HepG2 (cell line): ENCODE data around the gene DDX24. TPM values are rescaled to one million over a fixed set of nuclear protein-coding genes. Genes with fewer than 3 reads are reported as not detected.
A peak's percentile ranks its signal among the peaks of the same experiment; 100 is the strongest.

ENCODE experiments used
- BRD4 ChIP-seq: sonication (generic); formaldehyde crosslinking; IDR thresholded peaks from 2 replicates; pipeline ENCODE4 v1.4.0; 2020; ENCODE audit warnings: missing genetic modification reagents
- CCDC6 ChIP-seq: sonication (generic); formaldehyde crosslinking; IDR thresholded peaks from 2 replicates; pipeline ENCODE4 v1.8.1; 2022; ENCODE audit warnings: mild to moderate bottlenecking, missing genetic modification reagents, moderate library complexity
- CEBPB ChIP-seq: IDR thresholded peaks from 2 replicates; pipeline ENCODE4 v1.6.1; 2011; ENCODE audit warnings: low read depth, low read length, improper control_type of control experiment, borderline replicate concordance
- HES4 ChIP-seq: sonication (generic); formaldehyde crosslinking; IDR thresholded peaks from 2 replicates; pipeline ENCODE4 v1.9.0; 2021; ENCODE audit warnings: mild to moderate bottlenecking, missing genetic modification reagents, borderline replicate concordance
- HMGA1 ChIP-seq: sonication (generic); formaldehyde crosslinking; conservative IDR thresholded peaks from 2 replicates; pipeline ENCODE4 v1.4.0; 2020; ENCODE audit warnings: missing genetic modification reagents
- KLF6 ChIP-seq: IDR thresholded peaks from 2 replicates; pipeline ENCODE4 v1.8.0; 2016; ENCODE audit warnings: missing biosample characterization, missing genetic modification reagents
- MXD4 ChIP-seq: IDR thresholded peaks from 2 replicates; pipeline ENCODE4 v1.6.1; 2016; ENCODE audit warnings: mild to moderate bottlenecking, missing biosample characterization, missing genetic modification reagents
- NFIC ChIP-seq: IDR thresholded peaks from 2 replicates; pipeline ENCODE4 v1.6.1; 2012; ENCODE audit warnings: mild to moderate bottlenecking, low read length, inconsistent platforms
- SNAI1 ChIP-seq: sonication (generic); formaldehyde crosslinking; IDR thresholded peaks from 2 replicates; pipeline ENCODE4 v1.5.0; 2020; ENCODE audit warnings: mild to moderate bottlenecking, missing genetic modification reagents, borderline replicate concordance
- ZNF121 ChIP-seq: sonication (generic); formaldehyde crosslinking; IDR thresholded peaks from 2 replicates; pipeline ENCODE4 v1.5.0; 2020; ENCODE audit warnings: mild to moderate bottlenecking, missing genetic modification reagents
- ZNF24 ChIP-seq: fragments of 450-650 bp; IDR thresholded peaks from 2 replicates; pipeline ENCODE4 v1.6.1; 2017; ENCODE audit warnings: antibody characterized with exemption, mild to moderate bottlenecking
- ZNF432 ChIP-seq: sonication (generic); formaldehyde crosslinking; IDR thresholded peaks from 2 replicates; pipeline ENCODE4 v1.5.0; 2020; ENCODE audit warnings: missing genetic modification reagents, mild to moderate bottlenecking, borderline replicate concordance
- ZNF44 ChIP-seq: sonication (generic); formaldehyde crosslinking; IDR thresholded peaks from 2 replicates; pipeline ENCODE4 v1.5.1; 2020; ENCODE audit warnings: mild to moderate bottlenecking, missing genetic modification reagents
- ZNF460 ChIP-seq: sonication (generic); formaldehyde crosslinking; IDR thresholded peaks from 2 replicates; pipeline ENCODE4 v1.5.1; 2020; ENCODE audit warnings: missing genetic modification reagents, mild to moderate bottlenecking, borderline replicate concordance
- ZNF564 ChIP-seq: sonication (generic); formaldehyde crosslinking; IDR thresholded peaks from 2 replicates; pipeline ENCODE4 v1.8.1; 2023; ENCODE audit warnings: mild to moderate bottlenecking, missing genetic modification reagents
- ZNF589 ChIP-seq: sonication (generic); formaldehyde crosslinking; conservative IDR thresholded peaks from 2 replicates; pipeline ENCODE4 v1.8.0; 2022; ENCODE audit warnings: mild to moderate bottlenecking, moderate library complexity, missing genetic modification reagents
- ZNF674 ChIP-seq: sonication (generic); formaldehyde crosslinking; IDR thresholded peaks from 2 replicates; pipeline ENCODE4 v1.5.0; 2020; ENCODE audit warnings: low read depth, mild to moderate bottlenecking, missing genetic modification reagents
- ZNF788 ChIP-seq: sonication (generic); formaldehyde crosslinking; IDR thresholded peaks from 2 replicates; pipeline ENCODE4 v1.5.0; 2020; ENCODE audit warnings: mild to moderate bottlenecking, missing genetic modification reagents, borderline replicate concordance
- ZSCAN9 ChIP-seq: IDR thresholded peaks from 2 replicates; pipeline ENCODE4 v1.6.1; 2016; ENCODE audit warnings: borderline replicate concordance
- polyA plus RNA-seq, 8 experiments: library from polyadenylated mRNA; depleted of rRNA in 3 of 8; stranded (reverse) in 7 of 8; unstranded in 1 of 8; fragments of >200 nt; fragmentation: Illumina TruSeq in 4 of 8; extraction: Trizol in 4 of 8; gene quantifications; 2 replicates each; pipeline versions ENCODE4 v1.2.1 to v1.2.3, GENCODE V29; 2011 to 2016; ENCODE audit warnings: low read depth in 4 of 8, missing spikeins in 1 of 8, mixed read lengths in 1 of 8; ENCODE audit not compliant: insufficient read depth in 1 of 8
- total RNA-seq, 5 experiments: library from RNA; depleted of rRNA; stranded (reverse); fragments of >200 nt; fragmentation: Illumina TruSeq; extraction: Trizol; gene quantifications; 2 replicates each; pipeline ENCODE4 v1.2.3, GENCODE V29; 2016; ENCODE audit warnings: low read depth in 1 of 5
- TF ChIP-seq, protein P1 (sequence below): sonication (generic); formaldehyde crosslinking; IDR thresholded peaks from 2 replicates; pipeline ENCODE4 v1.4.0; 2020; ENCODE audit warnings: missing genetic modification reagents, low read depth, mild to moderate bottlenecking, borderline replicate concordance
- TF ChIP-seq, protein P2 (sequence below): sonication (generic); formaldehyde crosslinking; IDR thresholded peaks from 2 replicates; pipeline ENCODE4 v1.4.0; 2020; ENCODE audit warnings: mild to moderate bottlenecking, missing genetic modification reagents
- TF ChIP-seq, protein P3 (sequence below): sonication (generic); formaldehyde crosslinking; IDR thresholded peaks from 2 replicates; pipeline ENCODE4 v1.4.0; 2020; ENCODE audit warnings: missing genetic modification reagents
- TF ChIP-seq, protein P4 (sequence below): sonication (generic); formaldehyde crosslinking; IDR thresholded peaks from 2 replicates; pipeline ENCODE4 v1.8.0; 2022; ENCODE audit warnings: low read depth, missing genetic modification reagents
- TF ChIP-seq, protein P5 (sequence below): IDR thresholded peaks from 2 replicates; pipeline ENCODE4 v1.6.1; 2016; ENCODE audit warnings: mild to moderate bottlenecking

The DDX24 gene
- total and polyA plus RNA-seq, 2 of the 13 experiments (the other 11 are each of a cell fraction or from before 2014, with no cell fraction given): 67.3 to 149 TPM

DNA sequence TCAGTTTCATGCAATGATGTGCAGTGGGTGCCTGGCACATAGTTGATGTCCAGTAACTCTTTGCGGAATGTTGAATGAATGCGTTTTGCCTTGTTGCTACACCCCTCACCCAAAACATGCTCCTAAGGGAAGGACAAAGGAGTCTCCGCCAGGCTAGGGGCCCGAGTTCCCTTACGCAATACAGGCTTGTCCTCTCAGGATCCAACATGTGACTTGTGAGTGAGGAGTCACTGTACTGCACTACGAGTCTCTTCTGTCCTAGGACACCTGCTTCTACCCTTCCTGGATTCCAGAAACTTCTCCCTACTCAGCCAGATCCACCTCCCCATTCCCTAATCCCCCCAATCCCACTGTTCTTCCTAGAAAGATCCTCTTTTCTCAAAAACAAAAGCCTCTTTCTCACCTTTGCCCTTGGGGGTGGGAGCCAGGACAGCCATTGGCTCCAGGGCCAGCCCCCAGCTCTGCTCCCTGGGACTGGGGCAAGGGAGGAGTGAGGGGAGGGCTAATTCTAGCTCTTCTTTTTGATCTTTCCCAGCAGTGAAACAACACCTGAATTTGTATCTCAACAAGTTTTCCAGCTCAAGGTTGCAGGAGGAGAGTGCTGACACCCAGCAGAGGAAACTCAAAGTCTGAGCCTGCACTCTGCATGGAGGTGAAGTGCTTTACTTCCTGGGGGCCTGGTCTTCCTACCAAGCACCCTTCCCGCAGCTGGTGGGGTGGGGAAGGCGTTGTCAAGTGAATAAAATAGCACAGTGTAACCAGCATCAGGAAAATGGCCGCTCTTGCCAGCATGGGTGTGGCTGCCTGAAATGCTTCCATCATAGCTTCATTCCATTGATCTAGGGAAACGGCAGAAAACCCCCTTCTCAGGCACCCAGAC lies 58.2 kb downstream of the DDX24 start (continued):
- TF ChIP-seq, protein P1, sequence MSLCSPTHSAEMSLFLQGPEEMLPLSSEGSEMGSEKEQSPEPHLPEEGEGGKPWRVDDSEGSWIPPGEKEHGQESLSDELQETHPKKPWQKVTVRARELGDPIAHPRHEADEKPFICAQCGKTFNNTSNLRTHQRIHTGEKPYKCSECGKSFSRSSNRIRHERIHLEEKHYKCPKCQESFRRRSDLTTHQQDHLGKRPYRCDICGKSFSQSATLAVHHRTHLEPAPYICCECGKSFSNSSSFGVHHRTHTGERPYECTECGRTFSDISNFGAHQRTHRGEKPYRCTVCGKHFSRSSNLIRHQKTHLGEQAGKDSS (CRISPR knock-in tag): peak; percentile 52; the same call in 1 of the 2 replicates
- TF ChIP-seq CEBPB (peak; percentile 91), ZSCAN9 (no peak), NFIC (no peak), HMGA1 (CRISPR knock-in tag) (no peak), ZNF121 (CRISPR knock-in tag) (no peak), MXD4 (no peak; the same call in 1 of the 2 replicates), ZNF674 (CRISPR knock-in tag) (no peak), CCDC6 (0 out of 2 replicates have a peak, but pooled peaks have one; percentile 23), ZNF44 (CRISPR knock-in tag) (no peak), BRD4 (CRISPR knock-in tag) (no peak), SNAI1 (no peak), ZNF24 (no peak), ZNF564 (0 out of 2 replicates have a peak, but pooled peaks have one; percentile 7), HES4 (CRISPR knock-in tag) (no peak), ZNF589 (CRISPR knock-in tag) (no peak), KLF6 (CRISPR knock-in tag) (no peak), ZNF460 (CRISPR knock-in tag) (no peak), ZNF788 (CRISPR knock-in tag) (0 out of 2 replicates have a peak, but pooled peaks have one; percentile 16), ZNF432 (CRISPR knock-in tag) (no peak)
- TF ChIP-seq, protein P2, sequence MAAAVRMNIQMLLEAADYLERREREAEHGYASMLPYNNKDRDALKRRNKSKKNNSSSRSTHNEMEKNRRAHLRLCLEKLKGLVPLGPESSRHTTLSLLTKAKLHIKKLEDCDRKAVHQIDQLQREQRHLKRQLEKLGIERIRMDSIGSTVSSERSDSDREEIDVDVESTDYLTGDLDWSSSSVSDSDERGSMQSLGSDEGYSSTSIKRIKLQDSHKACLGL (CRISPR knock-in tag): 0 out of 2 replicates have a peak, but pooled peaks have one; percentile 34
- TF ChIP-seq, protein P3, sequence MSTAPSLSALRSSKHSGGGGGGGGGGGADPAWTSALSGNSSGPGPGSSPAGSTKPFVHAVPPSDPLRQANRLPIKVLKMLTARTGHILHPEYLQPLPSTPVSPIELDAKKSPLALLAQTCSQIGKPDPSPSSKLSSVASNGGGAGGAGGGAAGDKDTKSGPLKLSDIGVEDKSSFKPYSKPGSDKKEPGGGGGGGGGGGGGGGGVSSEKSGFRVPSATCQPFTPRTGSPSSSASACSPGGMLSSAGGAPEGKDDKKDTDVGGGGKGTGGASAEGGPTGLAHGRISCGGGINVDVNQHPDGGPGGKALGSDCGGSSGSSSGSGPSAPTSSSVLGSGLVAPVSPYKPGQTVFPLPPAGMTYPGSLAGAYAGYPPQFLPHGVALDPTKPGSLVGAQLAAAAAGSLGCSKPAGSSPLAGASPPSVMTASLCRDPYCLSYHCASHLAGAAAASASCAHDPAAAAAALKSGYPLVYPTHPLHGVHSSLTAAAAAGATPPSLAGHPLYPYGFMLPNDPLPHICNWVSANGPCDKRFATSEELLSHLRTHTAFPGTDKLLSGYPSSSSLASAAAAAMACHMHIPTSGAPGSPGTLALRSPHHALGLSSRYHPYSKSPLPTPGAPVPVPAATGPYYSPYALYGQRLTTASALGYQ (CRISPR knock-in tag): no peak
- TF ChIP-seq, protein P4, sequence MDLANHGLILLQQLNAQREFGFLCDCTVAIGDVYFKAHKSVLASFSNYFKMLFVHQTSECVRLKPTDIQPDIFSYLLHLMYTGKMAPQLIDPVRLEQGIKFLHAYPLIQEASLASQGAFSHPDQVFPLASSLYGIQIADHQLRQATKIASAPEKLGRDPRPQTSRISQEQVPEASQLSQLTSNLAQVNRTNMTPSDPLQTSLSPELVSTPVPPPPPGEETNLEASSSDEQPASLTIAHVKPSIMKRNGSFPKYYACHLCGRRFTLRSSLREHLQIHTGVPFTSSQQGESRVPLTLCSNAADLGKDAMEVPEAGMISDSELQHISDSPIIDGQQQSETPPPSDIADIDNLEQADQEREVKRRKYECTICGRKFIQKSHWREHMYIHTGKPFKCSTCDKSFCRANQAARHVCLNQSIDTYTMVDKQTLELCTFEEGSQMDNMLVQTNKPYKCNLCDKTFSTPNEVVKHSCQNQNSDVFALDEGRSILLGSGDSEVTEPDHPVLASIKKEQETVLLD (CRISPR knock-in tag): no peak
- TF ChIP-seq, protein P5, sequence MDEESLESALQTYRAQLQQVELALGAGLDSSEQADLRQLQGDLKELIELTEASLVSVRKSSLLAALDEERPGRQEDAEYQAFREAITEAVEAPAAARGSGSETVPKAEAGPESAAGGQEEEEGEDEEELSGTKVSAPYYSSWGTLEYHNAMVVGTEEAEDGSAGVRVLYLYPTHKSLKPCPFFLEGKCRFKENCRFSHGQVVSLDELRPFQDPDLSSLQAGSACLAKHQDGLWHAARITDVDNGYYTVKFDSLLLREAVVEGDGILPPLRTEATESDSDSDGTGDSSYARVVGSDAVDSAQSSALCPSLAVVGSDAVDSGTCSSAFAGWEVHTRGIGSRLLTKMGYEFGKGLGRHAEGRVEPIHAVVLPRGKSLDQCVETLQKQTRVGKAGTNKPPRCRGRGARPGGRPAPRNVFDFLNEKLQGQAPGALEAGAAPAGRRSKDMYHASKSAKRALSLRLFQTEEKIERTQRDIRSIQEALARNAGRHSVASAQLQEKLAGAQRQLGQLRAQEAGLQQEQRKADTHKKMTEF (CRISPR knock-in tag): 0 out of 2 replicates have a peak, but pooled peaks have one; percentile 25
